Hepatocyte (in vitro differentiated cells): ENCODE measurements around the gene P2RY8. TPM values are rescaled to one million over a fixed set of nuclear protein-coding genes. Genes with fewer than 3 reads are reported as not detected.

Experiments
- DNase-seq: peaks from one replicate; pipeline ENCODE4 v3.0.0-alpha.2; 2016; ENCODE audit warnings: low spot score
- H2AFZ ChIP-seq: fragments of 200-600 bp; sonication (generic); 2 replicates; pipeline ENCODE4 v1.6.0; 2016; ENCODE audit warnings: antibody characterized with exemption, mild to moderate bottlenecking
- H3K27ac ChIP-seq: fragments of 200-600 bp; sonication (generic); 2 replicates; pipeline ENCODE4 v1.5.1; 2016; ENCODE audit warnings: mild to moderate bottlenecking
- H3K27me3 ChIP-seq: fragments of 200-600 bp; sonication (generic); 2 replicates; pipeline ENCODE4 v1.6.1; 2016
- H3K36me3 ChIP-seq: fragments of 200-600 bp; sonication (generic); replicated peaks from 2 replicates; pipeline ENCODE4 v1.5.1; 2016; ENCODE audit warnings: low read depth; ENCODE audit not compliant: insufficient read depth
- H3K4me1 ChIP-seq: fragments of 200-600 bp; sonication (generic); 2 replicates; pipeline ENCODE4 v1.5.1; 2016; ENCODE audit warnings: mild to moderate bottlenecking, moderate library complexity; ENCODE audit not compliant: insufficient read depth
- H3K4me2 ChIP-seq: fragments of 200-600 bp; sonication (generic); 2 replicates; pipeline ENCODE4 v1.6.0; 2016
- H3K4me3 ChIP-seq: fragments of 200-600 bp; sonication (generic); 2 replicates; pipeline ENCODE4 v1.5.1; 2016; ENCODE audit warnings: mild to moderate bottlenecking
- H3K79me2 ChIP-seq: fragments of 200-600 bp; sonication (generic); 2 replicates; pipeline ENCODE4 v1.6.0; 2017; ENCODE audit warnings: mild to moderate bottlenecking
- H3K9me2 ChIP-seq: fragments of 200-600 bp; sonication (generic); replicated peaks from 2 replicates; pipeline ENCODE4 v1.6.0; 2017; ENCODE audit warnings: mild to moderate bottlenecking; ENCODE audit not compliant: insufficient read depth
- H3K9me3 ChIP-seq: fragments of 200-600 bp; sonication (generic); 2 replicates; pipeline ENCODE4 v1.5.1; 2016; ENCODE audit warnings: low read depth, mild to moderate bottlenecking
- H4K20me1 ChIP-seq: fragments of 200-600 bp; sonication (generic); 2 replicates; pipeline ENCODE4 v1.6.0; 2016; ENCODE audit warnings: mild to moderate bottlenecking; ENCODE audit not compliant: insufficient read depth, poor library complexity, severe bottlenecking
- CTCF ChIP-seq: fragments of 200-600 bp; sonication (generic); IDR thresholded peaks from 2 replicates; pipeline ENCODE4 v1.5.1; 2016; ENCODE audit warnings: antibody characterized with exemption, mild to moderate bottlenecking; ENCODE audit not compliant: poor library complexity
- EZH2 ChIP-seq: fragments of 200-600 bp; sonication (generic); IDR thresholded peaks from 2 replicates; pipeline ENCODE4 v1.6.1; 2016; ENCODE audit warnings: antibody characterized with exemption, mild to moderate bottlenecking, borderline replicate concordance
- EZH2phosphoT487 ChIP-seq: fragments of 200-600 bp; sonication (generic); IDR thresholded peaks from one replicate; pipeline ENCODE4 v1.6.1; 2018; ENCODE audit warnings: antibody characterized with exemption, mild to moderate bottlenecking, low read depth, moderate library complexity; ENCODE audit not compliant: unreplicated experiment, severe bottlenecking
- WGBS: methylation state at CpG from one replicate; pipeline ENCODE4 v1.1.6; 2016; ENCODE audit warnings: low lambda C conversion rate; ENCODE audit errors: missing lambda C conversion rate; 5-methylcytosine and 5-hydroxymethylcytosine counted together
- polyA plus RNA-seq: library from polyadenylated mRNA; unstranded; fragments of >200 nt; fragmentation: Nextera tagmentation; extraction: Ambion mirVana; gene quantifications from 2 replicates; pipeline ENCODE4 v1.2.1, GENCODE V29; 2016
- total RNA-seq: library from RNA; depleted of rRNA; stranded (reverse); fragments of >200 nt; gene quantifications from 2 replicates; pipeline ENCODE4 v1.2.3, GENCODE V29; 2014

P2RY8 gene
- total and polyA plus RNA-seq, 2 experiments from 2014 or later, result 0.07 to 0.54 TPM

- no peak for DNase-seq
- Histone ChIP-seq H3K36me3 (no peaks in the 10 kb centered on the region), H4K20me1 (no peaks in the 10 kb centered on the region), H3K4me3 (no peak overlapping the region), H3K4me2 (no peak overlapping the region), H3K27ac (no peak overlapping the region), H3K79me2 (no peaks in the 10 kb centered on the region), H3K4me1 (no peaks in the 10 kb centered on the region), H2AFZ (no peak overlapping the region), H3K27me3 (no peaks in the 10 kb centered on the region), H3K9me3 (no peaks in the 10 kb centered on the region), H3K9me2 (no peaks in the 10 kb centered on the region)
- WGBS, result 94% methylated on average over 20 of the region's 20 CpGs
- TF ChIP-seq CTCF (no peak), EZH2 (no peak), EZH2phosphoT487 (no peak)
Observed at GRCh38 chrX:1417921-1418771, 118.8 kb downstream of the P2RY8 start.

- Histone ChIP-seq H3K27ac (no peak overlapping the region), H4K20me1 (no peaks in the 10 kb centered on the region), H3K36me3 (no peaks in the 10 kb centered on the region), H3K27me3 (no peaks in the 10 kb centered on the region), H2AFZ (no peak overlapping the region), H3K9me2 (no peaks in the 10 kb centered on the region), H3K9me3 (no peaks in the 10 kb centered on the region), H3K4me2 (no peak overlapping the region), H3K79me2 (no peaks in the 10 kb centered on the region), H3K4me3 (no peak overlapping the region), H3K4me1 (no peaks in the 10 kb centered on the region)
- no peak for DNase-seq
- 71% methylated on average over 14 of the region's 14 CpGs for WGBS
- no peak for TF ChIP-seq CTCF
- TF ChIP-seq EZH2, result no peak
Observed at GRCh38 chrX:1416965-1417760, 119.8 kb downstream of the P2RY8 start.

- WGBS, result 81% methylated on average over 14 of the region's 15 CpGs
- H2AFZ ChIP-seq, result no peak overlapping the region
- H3K27me3 ChIP-seq, result no peaks in the 10 kb centered on the region
- no peaks in the 10 kb centered on the region for H3K9me2 ChIP-seq
- no peaks in the 10 kb centered on the region for H3K36me3 ChIP-seq
- H3K27ac ChIP-seq, result no peak overlapping the region
- TF ChIP-seq EZH2phosphoT487 (no peak), EZH2 (no peak), CTCF (no peak)
- H3K79me2 ChIP-seq, result no peaks in the 10 kb centered on the region
- H4K20me1 ChIP-seq, result no peaks in the 10 kb centered on the region
- no peaks in the 10 kb centered on the region for H3K9me3 ChIP-seq
- H3K4me2 ChIP-seq, result no peak overlapping the region
- DNase-seq, result no peak
- no peak overlapping the region for H3K4me3 ChIP-seq
- H3K4me1 ChIP-seq, result no peaks in the 10 kb centered on the region
Observed at GRCh38 chrX:1416327-1416784, 120.6 kb downstream of the P2RY8 start.

Other genes starting within 250 kb of the P2RY8 start
- 0.30 and 1.6 TPM in 2 replicates for gene IL3RA, start 200.4 kb downstream of the P2RY8 start, total RNA-seq
- 0.42 and 1.9 TPM in 2 replicates for gene IL3RA, start 200.4 kb downstream of the P2RY8 start, polyA plus RNA-seq
- gene SLC25A6, start 145.1 kb downstream of the P2RY8 start, total RNA-seq, result 359 and 449 TPM in 2 replicates
- 354 and 364 TPM in 2 replicates for gene SLC25A6, start 145.1 kb downstream of the P2RY8 start, polyA plus RNA-seq
- gene ASMTL, start 84.3 kb downstream of the P2RY8 start, total RNA-seq, result 10.1 and 15.1 TPM in 2 replicates
- 26.7 and 31.0 TPM in 2 replicates for gene ASMTL, start 84.3 kb downstream of the P2RY8 start, polyA plus RNA-seq
- gene AKAP17A, start 54.4 kb upstream of the P2RY8 start, total RNA-seq, result 28.4 and 46.3 TPM in 2 replicates
- 85.2 and 98.6 TPM in 2 replicates for gene AKAP17A, start 54.4 kb upstream of the P2RY8 start, polyA plus RNA-seq
- gene ASMT, start 77.9 kb upstream of the P2RY8 start, total RNA-seq, result not detected in 2 replicates
- gene ASMT, start 77.9 kb upstream of the P2RY8 start, polyA plus RNA-seq, result not detected in 2 replicates